Measurements from ENCODE around the gene HS6ST3. TPM values are rescaled to one million over a fixed set of nuclear protein-coding genes. Genes with fewer than 3 reads are reported as not detected.

The HS6ST3 gene
- total and polyA plus RNA-seq, 2 donors from 2014 or later = 0.47 to 1.2 TPM

DNA sequence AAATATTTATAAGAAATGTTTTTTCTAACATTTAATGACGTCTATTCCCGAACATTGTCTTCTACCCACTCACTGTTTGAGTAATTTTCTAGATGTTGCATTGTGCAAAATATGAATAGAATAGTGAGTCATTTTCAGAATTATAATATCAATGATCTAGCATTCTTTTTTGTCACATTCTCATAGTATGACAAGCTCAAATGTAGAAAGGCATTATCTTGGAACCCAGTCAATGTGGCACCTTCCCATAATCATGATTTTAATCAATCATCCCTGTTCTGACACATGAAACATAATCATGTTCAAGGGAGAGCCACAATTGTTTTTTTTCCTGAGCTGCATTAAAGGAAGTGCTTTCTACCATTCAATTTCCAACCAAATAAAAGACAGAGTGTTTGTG, 638.6 kb downstream of the HS6ST3 start:
- intact Hi-C loops (cut with DNase I) = no loop called here
- DNase-seq (no peak), FAIRE-seq (no peak)
- no peak overlapping the region for H3K9ac ChIP-seq (ENCODE audit: low read length in 3 of 3)
- TF ChIP-seq, protein P1, sequence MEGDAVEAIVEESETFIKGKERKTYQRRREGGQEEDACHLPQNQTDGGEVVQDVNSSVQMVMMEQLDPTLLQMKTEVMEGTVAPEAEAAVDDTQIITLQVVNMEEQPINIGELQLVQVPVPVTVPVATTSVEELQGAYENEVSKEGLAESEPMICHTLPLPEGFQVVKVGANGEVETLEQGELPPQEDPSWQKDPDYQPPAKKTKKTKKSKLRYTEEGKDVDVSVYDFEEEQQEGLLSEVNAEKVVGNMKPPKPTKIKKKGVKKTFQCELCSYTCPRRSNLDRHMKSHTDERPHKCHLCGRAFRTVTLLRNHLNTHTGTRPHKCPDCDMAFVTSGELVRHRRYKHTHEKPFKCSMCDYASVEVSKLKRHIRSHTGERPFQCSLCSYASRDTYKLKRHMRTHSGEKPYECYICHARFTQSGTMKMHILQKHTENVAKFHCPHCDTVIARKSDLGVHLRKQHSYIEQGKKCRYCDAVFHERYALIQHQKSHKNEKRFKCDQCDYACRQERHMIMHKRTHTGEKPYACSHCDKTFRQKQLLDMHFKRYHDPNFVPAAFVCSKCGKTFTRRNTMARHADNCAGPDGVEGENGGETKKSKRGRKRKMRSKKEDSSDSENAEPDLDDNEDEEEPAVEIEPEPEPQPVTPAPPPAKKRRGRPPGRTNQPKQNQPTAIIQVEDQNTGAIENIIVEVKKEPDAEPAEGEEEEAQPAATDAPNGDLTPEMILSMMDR (IDR thresholded peaks at IDR 0.05; ENCODE audit: borderline replicate concordance, extremely low read depth, insufficient read depth) = no peak
- peaks cover 0 to 4% (median 0%) of the 10 kb centered on the region in 3 donors for H3K9me3 ChIP-seq (ENCODE audit: control insufficient read depth in 2 of 3, insufficient read depth in 1 of 3, low read length in 3 of 3)
- H3K4me1 ChIP-seq (ENCODE audit: control insufficient read depth in 2 of 3, insufficient read depth in 2 of 3, low read depth in 1 of 3, low read length in 3 of 3) = no peaks in the 10 kb centered on the region
- H3K36me3 ChIP-seq (ENCODE audit: control insufficient read depth in 2 of 3, insufficient read depth in 3 of 3, low read length in 3 of 3) = no peaks in the 10 kb centered on the region
- no peak overlapping the region for H3K4me3 ChIP-seq (ENCODE audit: low read length in 3 of 3)
- no peak overlapping the region for H3K27ac ChIP-seq (ENCODE audit: low read depth in 2 of 2, low read length in 2 of 2)
- H3K27me3 ChIP-seq (ENCODE audit: control insufficient read depth, insufficient read depth, low read length) = no peaks in the 10 kb centered on the region

DNA sequence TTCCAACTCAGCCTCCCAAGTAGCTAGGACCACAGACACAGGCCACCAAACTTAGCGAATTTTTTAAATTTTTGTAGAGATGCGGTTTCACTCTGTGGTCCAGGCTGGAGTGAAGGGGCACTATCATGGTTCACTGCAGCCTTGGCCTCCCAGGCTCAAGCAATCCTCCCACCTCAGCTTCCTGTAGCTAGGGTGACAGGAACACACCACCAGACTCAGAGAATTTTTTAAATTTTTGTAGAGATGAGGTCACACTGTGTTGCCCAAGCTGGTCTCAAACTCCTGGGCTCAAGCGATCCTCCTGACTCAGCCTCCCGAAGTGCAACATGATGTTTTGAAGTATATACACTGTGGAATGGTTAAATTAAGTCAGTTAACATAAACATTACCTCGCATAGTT, 640.8 kb downstream of the HS6ST3 start:
- Histone ChIP-seq H3K4me3 (ENCODE audit: low read length in 3 of 3) (no peak overlapping the region), H3K9me3 (ENCODE audit: control insufficient read depth in 2 of 3, insufficient read depth in 1 of 3, low read length in 3 of 3) (peaks cover 0 to 8% (median 0%) of the 10 kb centered on the region in 3 donors), H3K4me1 (ENCODE audit: control insufficient read depth in 2 of 3, insufficient read depth in 2 of 3, low read depth in 1 of 3, low read length in 3 of 3) (no peaks in the 10 kb centered on the region), H3K36me3 (ENCODE audit: control insufficient read depth in 2 of 3, insufficient read depth in 3 of 3, low read length in 3 of 3) (no peaks in the 10 kb centered on the region), H3K9ac (ENCODE audit: low read length in 3 of 3) (no peak overlapping the region), H3K27me3 (ENCODE audit: control insufficient read depth, insufficient read depth, low read length) (no peaks in the 10 kb centered on the region), H3K27ac (ENCODE audit: low read depth in 2 of 2, low read length in 2 of 2) (no peak overlapping the region)
- FAIRE-seq (no peak), DNase-seq (no peak)
- TF ChIP-seq, protein P1 (IDR thresholded peaks at IDR 0.05; ENCODE audit: borderline replicate concordance, extremely low read depth, insufficient read depth) = no peak
- intact Hi-C loops (cut with DNase I) = no loop called here

DNA sequence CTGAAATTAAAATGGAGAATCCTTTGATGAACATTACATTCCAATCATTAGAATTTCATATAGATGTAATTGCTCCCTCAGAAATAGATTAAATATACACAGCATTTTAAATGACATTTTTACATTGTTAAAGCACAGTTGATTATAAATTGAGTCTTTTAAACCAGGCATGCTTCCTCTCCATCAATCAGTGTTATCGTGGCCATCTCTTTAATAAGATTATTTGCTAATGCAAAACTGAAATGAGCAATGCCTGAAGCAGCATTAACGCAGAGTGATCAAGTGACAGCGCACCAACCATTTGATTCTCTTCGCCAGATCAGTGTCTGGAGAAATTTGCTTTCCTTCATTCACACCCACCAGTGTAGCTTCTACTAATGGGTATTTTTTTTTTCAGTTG, 644.6 kb downstream of the HS6ST3 start:
- Histone ChIP-seq H3K9ac (ENCODE audit: low read length in 3 of 3) (no peak overlapping the region), H3K4me3 (ENCODE audit: low read length in 3 of 3) (no peak overlapping the region), H3K9me3 (ENCODE audit: control insufficient read depth in 2 of 3, insufficient read depth in 1 of 3, low read length in 3 of 3) (peaks cover 0 to 6% (median 0%) of the 10 kb centered on the region in 3 donors), H3K36me3 (ENCODE audit: control insufficient read depth in 2 of 3, insufficient read depth in 3 of 3, low read length in 3 of 3) (no peaks in the 10 kb centered on the region), H3K4me1 (ENCODE audit: control insufficient read depth in 2 of 3, insufficient read depth in 2 of 3, low read depth in 1 of 3, low read length in 3 of 3) (no peaks in the 10 kb centered on the region), H3K27ac (ENCODE audit: low read depth in 2 of 2, low read length in 2 of 2) (no peak overlapping the region), H3K27me3 (ENCODE audit: control insufficient read depth, insufficient read depth, low read length) (no peaks in the 10 kb centered on the region)
- intact Hi-C loops (cut with DNase I) = no loop called here
- TF ChIP-seq, protein P1 (IDR thresholded peaks at IDR 0.05; ENCODE audit: borderline replicate concordance, extremely low read depth, insufficient read depth) = no peak
- FAIRE-seq (no peak), DNase-seq (no peak)

DNA sequence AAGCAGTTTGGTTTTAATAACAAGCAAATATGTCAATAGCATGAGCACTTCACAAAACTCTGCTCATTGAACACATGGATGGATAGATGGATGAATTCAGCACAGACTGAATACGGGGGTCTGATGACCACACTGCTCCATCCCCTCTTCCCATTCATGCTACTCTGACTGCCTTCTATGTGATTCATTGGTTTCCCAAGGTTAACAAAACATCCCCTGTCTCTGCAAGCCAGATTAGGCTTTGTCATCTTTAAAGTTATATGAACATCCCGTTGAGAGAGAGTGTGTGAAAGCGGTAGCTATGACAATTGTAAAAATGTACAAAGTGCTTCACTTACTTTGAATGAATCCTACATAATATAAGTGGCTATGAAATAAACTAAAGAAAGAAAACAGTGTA, 651.9 kb downstream of the HS6ST3 start:
- no peak for FAIRE-seq

More for the DNA sequence above, 651.9 kb downstream of the HS6ST3 start:
- TF ChIP-seq, protein P1 (IDR thresholded peaks at IDR 0.05; ENCODE audit: borderline replicate concordance, extremely low read depth, insufficient read depth) = no peak
- intact Hi-C loops (cut with DNase I) = no loop called here
- H3K9ac ChIP-seq (ENCODE audit: low read length in 3 of 3) = no peak overlapping the region
- no peaks in the 10 kb centered on the region for H3K9me3 ChIP-seq (ENCODE audit: control insufficient read depth in 2 of 3, insufficient read depth in 1 of 3, low read length in 3 of 3)
- no peaks in the 10 kb centered on the region for H3K4me1 ChIP-seq (ENCODE audit: control insufficient read depth in 2 of 3, insufficient read depth in 2 of 3, low read depth in 1 of 3, low read length in 3 of 3)
- no peak for DNase-seq
- no peaks in the 10 kb centered on the region for H3K27me3 ChIP-seq (ENCODE audit: control insufficient read depth, insufficient read depth, low read length)
- no peak overlapping the region for H3K27ac ChIP-seq (ENCODE audit: low read depth in 2 of 2, low read length in 2 of 2)
- H3K4me3 ChIP-seq (ENCODE audit: low read length in 3 of 3) = no peak overlapping the region
- H3K36me3 ChIP-seq (ENCODE audit: control insufficient read depth in 2 of 3, insufficient read depth in 3 of 3, low read length in 3 of 3) = no peaks in the 10 kb centered on the region
